Fibroblast of pulmonary artery (primary cell): ENCODE data around the gene FMO5.

Source experiments
- DNase-seq: peaks from one replicate; pipeline ENCODE4 v3.0.0-alpha.2; 2010; ENCODE audit warnings: low read depth
- H3K4me3 ChIP-seq: replicated peaks from 2 replicates; pipeline ENCODE4 v1.5.1; 2011; ENCODE audit warnings: low read depth, mild to moderate bottlenecking, control low read depth, low read length, moderate library complexity
- TF ChIP-seq, protein P1 (sequence below): IDR thresholded peaks from 2 replicates; pipeline ENCODE4 v1.5.1; 2011; ENCODE audit warnings: mild to moderate bottlenecking, control low read depth, low read length, inconsistent platforms; ENCODE audit errors: missing control alignments

The FMO5 gene

DNA sequence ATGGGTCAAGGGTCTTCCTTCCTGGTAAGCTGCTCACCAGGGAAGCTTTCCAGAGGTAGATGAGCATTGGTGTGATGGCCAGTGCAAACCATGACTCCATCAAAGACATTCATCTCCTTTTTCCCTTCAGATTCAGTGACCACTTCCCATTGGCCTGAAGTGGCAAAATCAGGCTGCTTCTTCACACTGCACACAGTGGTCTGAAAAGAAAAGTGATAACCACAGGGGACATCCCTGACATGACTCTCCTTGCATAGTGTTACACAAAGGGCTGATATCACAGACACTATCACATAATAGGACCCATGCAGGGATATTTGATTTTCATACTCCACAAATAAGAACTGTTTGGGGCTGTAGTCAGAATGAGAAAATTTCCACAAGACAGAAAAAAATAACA is 11.9 kb downstream of the FMO5 start:
- TF ChIP-seq, protein P1, sequence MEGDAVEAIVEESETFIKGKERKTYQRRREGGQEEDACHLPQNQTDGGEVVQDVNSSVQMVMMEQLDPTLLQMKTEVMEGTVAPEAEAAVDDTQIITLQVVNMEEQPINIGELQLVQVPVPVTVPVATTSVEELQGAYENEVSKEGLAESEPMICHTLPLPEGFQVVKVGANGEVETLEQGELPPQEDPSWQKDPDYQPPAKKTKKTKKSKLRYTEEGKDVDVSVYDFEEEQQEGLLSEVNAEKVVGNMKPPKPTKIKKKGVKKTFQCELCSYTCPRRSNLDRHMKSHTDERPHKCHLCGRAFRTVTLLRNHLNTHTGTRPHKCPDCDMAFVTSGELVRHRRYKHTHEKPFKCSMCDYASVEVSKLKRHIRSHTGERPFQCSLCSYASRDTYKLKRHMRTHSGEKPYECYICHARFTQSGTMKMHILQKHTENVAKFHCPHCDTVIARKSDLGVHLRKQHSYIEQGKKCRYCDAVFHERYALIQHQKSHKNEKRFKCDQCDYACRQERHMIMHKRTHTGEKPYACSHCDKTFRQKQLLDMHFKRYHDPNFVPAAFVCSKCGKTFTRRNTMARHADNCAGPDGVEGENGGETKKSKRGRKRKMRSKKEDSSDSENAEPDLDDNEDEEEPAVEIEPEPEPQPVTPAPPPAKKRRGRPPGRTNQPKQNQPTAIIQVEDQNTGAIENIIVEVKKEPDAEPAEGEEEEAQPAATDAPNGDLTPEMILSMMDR = no peak

DNA sequence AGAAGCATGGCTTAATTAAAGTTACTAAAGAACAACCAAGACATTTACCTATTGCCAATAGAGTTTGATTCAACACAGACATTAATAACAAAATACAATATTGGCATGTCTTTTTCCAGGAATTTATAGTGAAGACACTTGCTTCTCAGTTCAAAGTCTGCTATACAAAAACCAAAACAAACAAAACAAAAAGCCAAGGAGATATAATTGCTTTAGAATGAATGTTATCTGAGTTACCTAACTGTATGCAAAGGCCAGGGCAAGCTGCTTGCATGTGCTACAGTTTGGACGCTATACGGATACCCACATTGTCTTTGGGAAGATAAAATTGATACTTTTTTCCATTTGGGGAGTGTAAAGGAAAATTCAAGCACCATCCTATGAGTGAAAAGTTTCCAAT is 13.6 kb downstream of the FMO5 start:
- H3K4me3 ChIP-seq = no peak overlapping the region
- TF ChIP-seq, protein P1 = no peak
- DNase-seq = no peak

More for the DNA sequence above, 11.9 kb downstream of the FMO5 start:
- H3K4me3 ChIP-seq = no peak overlapping the region
- DNase-seq = no peak

DNA sequence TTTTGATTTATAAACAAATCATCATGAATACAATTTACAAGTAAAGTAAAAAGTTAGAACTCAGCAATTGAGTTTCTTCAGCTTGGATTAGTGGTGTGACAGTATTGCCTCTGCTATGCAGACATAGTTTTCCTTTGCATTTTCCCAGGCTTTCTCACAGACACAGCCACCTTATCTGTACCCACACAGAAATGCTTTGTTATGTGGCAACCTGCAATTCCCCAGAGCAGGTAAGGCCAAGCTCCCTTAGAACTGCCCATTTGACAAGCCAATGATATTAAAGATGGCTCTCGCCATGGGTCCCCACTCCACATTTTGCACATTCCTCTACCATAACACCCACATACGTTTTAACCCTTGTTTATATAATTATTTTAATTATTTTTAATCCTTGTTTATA is 14.2 kb downstream of the FMO5 start:
- no peak for DNase-seq
- H3K4me3 ChIP-seq = no peak overlapping the region
- TF ChIP-seq, protein P1 = no peak

DNA sequence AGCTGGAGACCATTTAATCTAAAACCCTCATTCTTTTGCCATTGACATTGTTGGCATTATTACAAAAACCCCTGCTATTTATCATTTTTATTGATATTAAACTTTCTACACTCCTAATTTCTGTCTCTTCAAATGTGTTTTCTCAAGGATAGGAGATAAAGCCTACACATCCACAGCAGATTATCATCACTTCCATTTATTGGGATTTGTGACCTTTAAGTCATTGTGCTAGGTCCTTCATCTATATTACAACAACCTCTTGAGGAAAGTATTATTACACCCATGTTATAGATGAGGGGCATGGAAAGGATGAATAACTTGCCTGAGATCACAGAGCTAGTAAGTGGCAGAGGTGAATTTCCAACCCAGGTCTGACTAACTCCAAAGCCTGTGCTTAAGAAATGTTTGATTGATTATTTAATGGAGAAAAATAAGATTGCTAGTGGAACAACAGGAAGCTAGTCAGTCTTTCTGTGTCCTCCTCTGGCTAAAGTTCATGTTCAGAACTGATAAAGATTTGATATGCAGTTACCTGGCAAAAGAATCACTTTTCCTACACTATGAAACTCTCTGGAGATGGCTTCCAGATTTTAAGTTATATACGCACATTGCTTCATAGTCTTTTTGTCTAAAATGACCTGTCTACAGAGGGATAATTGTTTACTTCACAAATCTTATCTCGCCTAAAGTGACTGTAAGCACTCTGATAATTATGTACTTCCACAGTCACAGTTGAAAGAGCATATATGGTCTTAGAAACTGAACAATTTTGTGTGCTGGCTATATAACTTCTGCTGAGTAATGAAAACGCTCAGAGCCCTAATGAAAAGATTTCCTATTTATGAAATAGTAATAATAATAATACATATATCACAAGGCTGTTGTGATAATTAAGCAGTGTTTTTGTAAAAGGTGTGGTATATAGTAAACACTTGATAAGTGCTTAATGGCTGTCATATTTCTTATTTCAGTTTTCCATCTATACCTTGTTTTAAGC is 15.0 kb downstream of the FMO5 start:
- no peak for DNase-seq
- TF ChIP-seq, protein P1 = no peak

DNA sequence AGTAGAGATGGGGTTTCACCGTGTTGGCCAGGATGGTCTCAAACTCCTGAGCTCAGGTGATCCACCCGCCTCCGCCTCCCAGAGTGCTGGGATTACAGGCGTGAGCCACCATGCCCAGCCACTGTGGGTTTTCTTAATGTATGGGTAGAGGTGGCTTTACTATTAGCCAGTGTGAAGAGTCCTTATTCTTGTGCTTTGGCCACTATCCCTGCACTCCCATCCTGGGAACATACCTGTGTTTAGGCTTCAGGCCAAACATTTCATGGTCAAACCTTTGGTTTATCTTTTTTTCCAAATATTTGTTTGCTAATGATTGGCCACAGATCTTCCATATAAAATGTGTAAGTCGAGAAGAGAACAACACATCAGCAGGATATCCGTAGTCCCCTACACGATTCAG is 16.5 kb downstream of the FMO5 start:
- no peak overlapping the region for H3K4me3 ChIP-seq
- no peak for DNase-seq
- TF ChIP-seq, protein P1 = no peak

More for the DNA sequence above, 15.0 kb downstream of the FMO5 start:
- no peak overlapping the region for H3K4me3 ChIP-seq

DNA sequence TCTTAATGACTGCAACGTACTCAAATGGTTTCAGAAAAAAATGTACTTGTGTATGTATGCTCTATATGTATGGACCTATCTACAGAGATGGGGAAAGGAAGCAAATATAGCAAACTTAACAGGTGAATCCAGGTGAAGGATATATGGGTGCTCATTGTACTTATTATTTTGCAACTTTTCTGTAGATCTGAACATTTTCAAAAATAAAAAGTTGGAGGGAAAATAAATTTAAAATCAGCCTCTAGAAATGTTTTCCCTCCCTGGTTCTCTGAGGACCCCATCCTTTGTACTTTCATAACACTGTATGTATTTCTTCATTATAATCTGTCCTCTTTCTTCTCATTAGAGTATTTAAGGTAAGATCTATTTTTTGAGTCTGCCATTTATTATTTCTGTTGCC is 17.9 kb downstream of the FMO5 start:
- DNase-seq = no peak
- TF ChIP-seq, protein P1 = no peak
- no peak overlapping the region for H3K4me3 ChIP-seq

DNA sequence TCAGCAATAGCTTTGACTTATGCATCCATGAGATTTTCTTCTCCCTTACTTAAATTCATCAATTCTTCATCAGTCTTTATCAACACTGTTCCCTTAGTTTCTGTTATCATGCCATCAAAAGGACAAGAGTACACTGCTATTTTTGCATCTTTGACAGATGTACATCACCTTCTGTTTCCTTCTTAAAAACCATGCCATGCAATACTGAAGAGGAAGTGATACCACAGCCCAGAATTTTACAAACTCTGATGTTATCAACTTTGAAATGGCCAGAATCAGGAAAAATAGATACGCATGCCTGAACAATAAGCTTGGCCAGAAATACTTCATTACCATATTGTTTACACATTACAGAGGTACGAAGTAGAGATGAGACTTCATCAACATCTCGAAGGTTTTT is 21.1 kb downstream of the FMO5 start:
- TF ChIP-seq, protein P1 = no peak
- DNase-seq = no peak
- H3K4me3 ChIP-seq = no peak overlapping the region
